ENCODE results near the gene SPNS1.

SPNS1 gene

DNA sequence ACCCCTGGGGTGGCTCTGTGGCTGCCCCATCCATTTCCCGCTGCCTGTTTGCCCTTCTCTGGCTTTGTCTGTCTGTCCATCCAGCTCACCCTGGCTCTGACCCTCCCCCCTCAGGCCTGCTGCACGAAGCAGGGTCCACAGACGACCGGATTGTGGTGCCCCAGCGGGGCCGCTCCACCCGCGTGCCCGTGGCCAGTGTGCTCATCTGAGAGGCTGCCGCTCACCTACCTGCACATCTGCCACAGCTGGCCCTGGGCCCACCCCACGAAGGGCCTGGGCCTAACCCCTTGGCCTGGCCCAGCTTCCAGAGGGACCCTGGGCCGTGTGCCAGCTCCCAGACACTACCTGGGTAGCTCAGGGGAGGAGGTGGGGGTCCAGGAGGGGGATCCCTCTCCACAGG, 9.5 kb downstream of the SPNS1 start:
- DNase-seq (ENCODE audit: low read depth): no peak
- TF ChIP-seq, protein P1, sequence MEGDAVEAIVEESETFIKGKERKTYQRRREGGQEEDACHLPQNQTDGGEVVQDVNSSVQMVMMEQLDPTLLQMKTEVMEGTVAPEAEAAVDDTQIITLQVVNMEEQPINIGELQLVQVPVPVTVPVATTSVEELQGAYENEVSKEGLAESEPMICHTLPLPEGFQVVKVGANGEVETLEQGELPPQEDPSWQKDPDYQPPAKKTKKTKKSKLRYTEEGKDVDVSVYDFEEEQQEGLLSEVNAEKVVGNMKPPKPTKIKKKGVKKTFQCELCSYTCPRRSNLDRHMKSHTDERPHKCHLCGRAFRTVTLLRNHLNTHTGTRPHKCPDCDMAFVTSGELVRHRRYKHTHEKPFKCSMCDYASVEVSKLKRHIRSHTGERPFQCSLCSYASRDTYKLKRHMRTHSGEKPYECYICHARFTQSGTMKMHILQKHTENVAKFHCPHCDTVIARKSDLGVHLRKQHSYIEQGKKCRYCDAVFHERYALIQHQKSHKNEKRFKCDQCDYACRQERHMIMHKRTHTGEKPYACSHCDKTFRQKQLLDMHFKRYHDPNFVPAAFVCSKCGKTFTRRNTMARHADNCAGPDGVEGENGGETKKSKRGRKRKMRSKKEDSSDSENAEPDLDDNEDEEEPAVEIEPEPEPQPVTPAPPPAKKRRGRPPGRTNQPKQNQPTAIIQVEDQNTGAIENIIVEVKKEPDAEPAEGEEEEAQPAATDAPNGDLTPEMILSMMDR (conservative IDR thresholded peaks at IDR 0.05; ENCODE audit: control insufficient read depth, insufficient read depth, low read depth, low read length): no peak
- H3K4me3 ChIP-seq (ENCODE audit: control insufficient read depth, low read depth, low read length): no peak overlapping the region

DNA sequence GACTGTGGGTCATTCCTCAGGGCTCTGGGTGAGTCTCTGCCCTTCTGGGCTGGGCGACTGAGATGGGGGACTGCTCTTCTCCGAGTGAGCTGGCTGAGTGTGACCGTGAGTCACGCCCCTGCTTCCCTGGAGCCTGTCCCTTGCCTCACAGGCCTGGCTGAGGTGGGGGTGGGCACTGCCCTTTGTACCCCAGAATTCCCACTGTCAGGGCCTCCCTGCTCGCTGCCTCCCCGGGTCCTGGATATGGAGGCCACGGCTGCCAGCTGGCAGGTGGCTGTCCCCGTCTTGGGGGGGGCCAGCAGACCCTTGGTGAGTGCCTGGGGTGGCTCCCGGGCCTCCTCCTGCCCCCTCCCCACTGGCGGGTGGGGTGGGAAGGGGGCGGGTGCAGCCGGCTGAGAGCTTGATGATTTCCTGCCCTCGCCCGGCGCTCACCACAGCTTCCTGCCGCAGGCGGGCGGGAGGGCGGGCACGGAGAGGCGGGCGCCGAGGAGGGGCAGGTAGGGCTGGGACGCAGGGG, 10.1 kb downstream of the SPNS1 start, which contains the start of gene LAT:
TSS of gene LAT (plus strand) at position 434 of the 517 bp plus-strand sequence. CDS start 366 bp downstream, outside the sequence.
- DNase-seq (ENCODE audit: low read depth): peak; percentile 6
- no peak within 1 kb of the TSS for H3K4me3 ChIP-seq (ENCODE audit: control insufficient read depth, low read depth, low read length)
- TF ChIP-seq, protein P1 (conservative IDR thresholded peaks at IDR 0.05; ENCODE audit: control insufficient read depth, insufficient read depth, low read depth, low read length): no peak

DNA sequence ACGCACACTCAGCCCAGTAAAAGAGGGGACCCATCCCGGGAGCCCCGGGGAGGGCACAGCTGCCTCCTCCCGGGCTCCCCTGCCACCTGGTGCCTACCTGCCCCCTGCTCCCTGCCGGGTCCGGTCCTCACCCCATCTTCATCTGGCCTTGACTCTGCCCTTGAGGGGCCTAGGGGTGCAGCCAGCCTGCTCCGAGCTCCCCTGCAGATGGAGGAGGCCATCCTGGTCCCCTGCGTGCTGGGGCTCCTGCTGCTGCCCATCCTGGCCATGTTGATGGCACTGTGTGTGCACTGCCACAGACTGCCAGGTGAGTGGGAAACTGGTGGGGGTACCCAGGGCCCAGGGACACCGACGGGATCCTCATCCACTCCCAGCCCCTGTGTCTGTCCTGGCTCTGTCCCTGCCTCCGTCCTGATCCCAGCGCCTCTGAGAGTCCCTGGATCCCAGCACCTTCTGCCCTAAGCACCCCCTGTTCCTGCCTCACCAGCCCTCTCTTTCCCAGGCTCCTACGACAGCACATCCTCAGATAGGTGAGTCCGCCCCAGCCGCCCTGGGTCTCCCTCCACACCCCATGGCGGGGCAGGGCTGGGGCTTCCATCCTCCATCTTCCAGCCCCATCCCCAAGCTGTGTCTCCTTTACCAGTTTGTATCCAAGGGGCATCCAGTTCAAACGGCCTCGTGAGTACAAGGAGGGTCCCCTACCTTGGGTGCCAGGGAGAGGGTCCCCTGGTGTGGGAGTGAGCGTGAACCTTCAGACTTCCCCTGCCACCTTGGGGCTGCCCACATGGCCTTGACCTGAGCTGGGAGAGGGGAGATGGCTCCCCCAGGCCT, 10.8 kb downstream of the SPNS1 start:
- TF ChIP-seq, protein P1 (conservative IDR thresholded peaks at IDR 0.05; ENCODE audit: control insufficient read depth, insufficient read depth, low read depth, low read length): no peak
- no peak overlapping the region for H3K4me3 ChIP-seq (ENCODE audit: control insufficient read depth, low read depth, low read length)
- DNase-seq (ENCODE audit: low read depth): no peak

DNA sequence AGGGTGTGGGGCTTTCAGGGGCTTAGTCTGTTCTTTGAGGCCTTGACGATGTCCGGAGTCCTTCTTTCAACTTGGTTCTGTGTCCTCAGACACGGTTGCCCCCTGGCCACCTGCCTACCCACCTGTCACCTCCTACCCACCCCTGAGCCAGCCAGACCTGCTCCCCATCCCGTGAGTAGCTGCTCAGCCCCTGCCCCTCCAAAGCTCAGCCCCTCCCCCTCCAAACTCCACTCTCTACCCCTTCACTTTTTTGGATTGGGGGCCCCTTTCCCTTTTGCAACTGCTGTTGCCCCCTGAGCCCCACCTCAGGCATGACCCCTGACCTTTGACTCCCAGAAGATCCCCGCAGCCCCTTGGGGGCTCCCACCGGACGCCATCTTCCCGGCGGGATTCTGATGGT, 11.5 kb downstream of the SPNS1 start:
- no peak overlapping the region for H3K4me3 ChIP-seq (ENCODE audit: control insufficient read depth, low read depth, low read length)
- no peak for DNase-seq (ENCODE audit: low read depth)
- TF ChIP-seq, protein P1 (conservative IDR thresholded peaks at IDR 0.05; ENCODE audit: control insufficient read depth, insufficient read depth, low read depth, low read length): no peak

DNA sequence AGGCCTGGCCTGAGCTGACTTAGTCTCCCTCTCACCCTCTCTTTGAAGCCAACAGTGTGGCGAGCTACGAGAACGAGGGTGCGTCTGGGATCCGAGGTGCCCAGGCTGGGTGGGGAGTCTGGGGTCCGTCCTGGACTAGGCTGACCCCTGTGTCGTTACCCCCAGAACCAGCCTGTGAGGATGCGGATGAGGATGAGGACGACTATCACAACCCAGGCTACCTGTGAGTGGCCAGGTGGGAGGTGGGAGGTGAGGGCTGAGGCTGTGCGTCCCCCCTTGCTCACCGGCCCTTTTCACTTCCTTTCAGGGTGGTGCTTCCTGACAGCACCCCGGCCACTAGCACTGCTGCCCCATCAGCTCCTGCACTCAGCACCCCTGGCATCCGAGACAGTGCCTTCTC, 11.9 kb downstream of the SPNS1 start:
- H3K4me3 ChIP-seq (ENCODE audit: control insufficient read depth, low read depth, low read length): no peak overlapping the region
- no peak for DNase-seq (ENCODE audit: low read depth)
- TF ChIP-seq, protein P1 (conservative IDR thresholded peaks at IDR 0.05; ENCODE audit: control insufficient read depth, insufficient read depth, low read depth, low read length): no peak

DNA sequence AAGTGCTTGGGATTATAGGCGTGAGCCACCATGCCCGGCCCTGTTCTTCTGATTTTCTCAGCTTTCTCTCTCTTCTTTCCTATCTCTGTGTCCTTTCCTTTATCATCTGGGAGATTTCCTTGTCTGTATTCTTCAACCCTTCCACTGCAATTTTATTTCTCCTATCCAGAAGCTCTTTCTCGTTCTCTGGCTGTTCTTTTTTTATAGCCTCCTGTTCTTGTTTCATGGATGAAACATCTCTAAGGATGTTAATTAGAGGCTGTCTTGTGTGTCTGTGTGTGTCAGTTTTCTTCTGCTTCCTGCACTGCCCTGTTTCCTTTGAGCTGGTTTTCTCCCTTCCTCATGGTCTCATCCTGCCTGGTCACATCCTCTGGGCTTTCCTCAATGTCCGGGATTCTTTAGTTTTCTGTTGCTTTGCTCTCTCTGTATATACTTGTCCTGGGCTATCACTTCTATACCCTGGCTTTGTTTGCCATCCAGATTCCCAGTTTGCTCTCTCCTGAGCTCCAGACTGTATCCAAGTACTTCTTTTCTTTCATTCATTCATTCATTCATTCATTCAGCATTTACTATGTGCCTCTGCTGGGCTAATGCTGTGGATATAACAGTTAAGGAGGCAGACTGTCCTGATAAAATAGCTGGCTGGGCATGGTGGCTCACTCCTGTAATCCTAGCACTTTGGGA, 12.7 kb downstream of the SPNS1 start:
- TF ChIP-seq, protein P1 (conservative IDR thresholded peaks at IDR 0.05; ENCODE audit: control insufficient read depth, insufficient read depth, low read depth, low read length): no peak
- no peak overlapping the region for H3K4me3 ChIP-seq (ENCODE audit: control insufficient read depth, low read depth, low read length)
- DNase-seq (ENCODE audit: low read depth): no peak

Data from fibroblast of mammary gland (primary cell).